Right atrium auricular region (tissue), 2 donors: ENCODE results near the gene SMIM1. TPM values are rescaled to one million over a fixed set of nuclear protein-coding genes. Genes with fewer than 3 reads are reported as not detected.
A peak's percentile ranks its signal among the peaks of the same experiment; 100 is the strongest.

ENCODE experiments used
- DNase-seq: peaks from one replicate; pipeline ENCODE4 v3.0.0-alpha.2; 2019; ENCODE audit warnings: low spot score
- H3K27ac ChIP-seq, 2 donors: fragments of 200-600 bp; sonication (generic); 1 replicate in 1 of 2; 2 replicates in 1 of 2; pipeline ENCODE4 v1.5.1; 2016 to 2019
- H3K27me3 ChIP-seq, 2 donors: fragments of 200-600 bp; sonication (generic); one replicate each; pipeline versions ENCODE4 v1.5.1 to v1.6.0; 2017 to 2019
- H3K36me3 ChIP-seq: fragments of 200-600 bp; sonication (generic); one replicate; pipeline ENCODE4 v1.5.1; 2016
- H3K4me1 ChIP-seq, 2 donors: fragments of 200-600 bp; sonication (generic); one replicate each; pipeline versions ENCODE4 v1.5.1 to v1.6.0; 2017 to 2019
- H3K4me3 ChIP-seq, 2 donors: fragments of 200-600 bp; sonication (generic); 1 replicate in 1 of 2; 2 replicates in 1 of 2; pipeline ENCODE4 v1.5.1; 2017 to 2019; ENCODE audit warnings: mild to moderate bottlenecking in 1 of 2, moderate library complexity in 1 of 2
- H3K9me3 ChIP-seq, 2 donors: fragments of 200-600 bp; sonication (generic); one replicate each; pipeline ENCODE4 v1.5.1; 2019
- total RNA-seq, 2 donors: library from RNA; depleted of rRNA; stranded (reverse); fragments of >200 nt; gene quantifications; one replicate each; pipeline ENCODE4 v1.1.0, GENCODE V29; 2016
- TF ChIP-seq, protein P1 (sequence below), 2 donors: fragments of 200-600 bp; sonication (generic); IDR thresholded peaks; one replicate each; pipeline ENCODE4 v1.5.1; 2019; ENCODE audit warnings: antibody characterized with exemption in 2 of 2

SMIM1 gene
- total RNA-seq, 2 donors from 2014 or later, result 40.4 to 54.6 TPM

GRCh38 chr1:3788756-3789420, 16.3 kb downstream of the SMIM1 start:
- H3K4me1 ChIP-seq, result peaks cover 0 to 38% of the 10 kb centered on the region in 2 donors
- no peak overlapping the region for H3K4me3 ChIP-seq
- peaks cover 34% of the 10 kb centered on the region for H3K36me3 ChIP-seq
- H3K27me3 ChIP-seq, result no peaks in the 10 kb centered on the region
- TF ChIP-seq, protein P1, sequence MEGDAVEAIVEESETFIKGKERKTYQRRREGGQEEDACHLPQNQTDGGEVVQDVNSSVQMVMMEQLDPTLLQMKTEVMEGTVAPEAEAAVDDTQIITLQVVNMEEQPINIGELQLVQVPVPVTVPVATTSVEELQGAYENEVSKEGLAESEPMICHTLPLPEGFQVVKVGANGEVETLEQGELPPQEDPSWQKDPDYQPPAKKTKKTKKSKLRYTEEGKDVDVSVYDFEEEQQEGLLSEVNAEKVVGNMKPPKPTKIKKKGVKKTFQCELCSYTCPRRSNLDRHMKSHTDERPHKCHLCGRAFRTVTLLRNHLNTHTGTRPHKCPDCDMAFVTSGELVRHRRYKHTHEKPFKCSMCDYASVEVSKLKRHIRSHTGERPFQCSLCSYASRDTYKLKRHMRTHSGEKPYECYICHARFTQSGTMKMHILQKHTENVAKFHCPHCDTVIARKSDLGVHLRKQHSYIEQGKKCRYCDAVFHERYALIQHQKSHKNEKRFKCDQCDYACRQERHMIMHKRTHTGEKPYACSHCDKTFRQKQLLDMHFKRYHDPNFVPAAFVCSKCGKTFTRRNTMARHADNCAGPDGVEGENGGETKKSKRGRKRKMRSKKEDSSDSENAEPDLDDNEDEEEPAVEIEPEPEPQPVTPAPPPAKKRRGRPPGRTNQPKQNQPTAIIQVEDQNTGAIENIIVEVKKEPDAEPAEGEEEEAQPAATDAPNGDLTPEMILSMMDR (IDR thresholded peaks at IDR 0.05), result no peak
- no peak overlapping the region for H3K27ac ChIP-seq
- H3K9me3 ChIP-seq, result no peaks in the 10 kb centered on the region
- no peak for DNase-seq

DNA sequence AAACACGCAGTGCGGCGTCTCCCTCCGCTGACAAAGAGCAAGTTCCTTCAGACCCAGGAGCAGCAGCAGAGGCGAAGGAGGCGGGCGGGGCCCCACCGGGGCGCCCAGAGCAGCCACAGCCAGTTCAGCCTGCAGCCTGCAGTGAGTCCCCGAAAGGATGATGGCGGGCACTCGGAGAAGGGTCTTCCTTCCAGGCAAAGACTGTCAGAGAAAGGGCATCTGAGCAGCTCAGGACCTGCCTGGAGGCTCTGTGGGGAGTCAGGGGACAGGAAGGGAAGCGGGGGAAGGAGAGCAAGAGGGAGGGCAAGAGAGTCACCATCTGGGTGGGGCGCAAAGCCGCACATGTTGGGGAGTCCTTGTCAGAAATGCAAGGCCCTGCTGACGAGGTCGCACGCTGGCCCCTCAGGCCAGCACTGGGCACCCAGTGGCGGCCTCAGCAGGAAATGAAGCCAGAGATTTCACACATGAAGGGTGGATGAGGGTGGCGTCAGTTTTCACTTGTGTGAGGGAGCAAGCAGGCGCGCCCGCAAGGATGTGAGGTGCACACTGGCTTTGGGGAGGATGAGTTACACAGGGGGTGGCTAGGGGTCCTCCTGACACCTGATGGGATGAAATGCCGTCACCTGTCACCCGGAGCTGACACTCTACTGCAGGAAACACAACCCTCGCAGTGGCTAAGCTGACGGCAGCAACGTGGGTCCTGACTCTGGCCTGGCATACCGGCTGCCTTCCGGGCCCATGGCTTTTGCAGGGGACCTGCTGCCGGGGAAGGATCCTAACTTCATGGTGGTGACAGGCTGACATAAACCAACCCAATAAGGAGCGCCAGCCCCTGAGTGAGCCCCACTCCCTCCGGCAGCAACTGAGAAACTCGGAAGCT, 17.1 kb downstream of the SMIM1 start:
- H3K4me1 ChIP-seq, result peaks cover 0 to 46% of the 10 kb centered on the region in 2 donors
- peaks cover 26% of the 10 kb centered on the region for H3K36me3 ChIP-seq
- TF ChIP-seq, protein P1 (IDR thresholded peaks at IDR 0.05), result no peak

GRCh38 chr1:3790500-3790923, 18.0 kb downstream of the SMIM1 start:
- Histone ChIP-seq H3K27me3 (no peaks in the 10 kb centered on the region), H3K36me3 (peaks cover 22% of the 10 kb centered on the region), H3K4me1 (peaks cover 0 to 54% of the 10 kb centered on the region in 2 donors), H3K4me3 (no peak overlapping the region), H3K27ac (no peak overlapping the region), H3K9me3 (no peaks in the 10 kb centered on the region)
- DNase-seq, result no peak
- TF ChIP-seq, protein P1 (IDR thresholded peaks at IDR 0.05), result no peak

More for the DNA sequence above, 17.1 kb downstream of the SMIM1 start:
- H3K27ac ChIP-seq, result no peak overlapping the region
- H3K4me3 ChIP-seq, result no peak overlapping the region
- no peaks in the 10 kb centered on the region for H3K9me3 ChIP-seq
- H3K27me3 ChIP-seq, result no peaks in the 10 kb centered on the region
- no peak for DNase-seq

- H3K36me3 ChIP-seq, result peaks cover 21% of the 10 kb centered on the region
- peaks cover 0 to 56% of the 10 kb centered on the region in 2 donors for H3K4me1 ChIP-seq
- H3K4me3 ChIP-seq, result no peak overlapping the region
- no peaks in the 10 kb centered on the region for H3K27me3 ChIP-seq
- H3K9me3 ChIP-seq, result no peaks in the 10 kb centered on the region
- DNase-seq, result no peak
- no peak overlapping the region for H3K27ac ChIP-seq
- TF ChIP-seq, protein P1 (IDR thresholded peaks at IDR 0.05), result no peak
These were observed 18.4 kb downstream of the SMIM1 start for GRCh38 chr1:3790952-3791351.

DNA sequence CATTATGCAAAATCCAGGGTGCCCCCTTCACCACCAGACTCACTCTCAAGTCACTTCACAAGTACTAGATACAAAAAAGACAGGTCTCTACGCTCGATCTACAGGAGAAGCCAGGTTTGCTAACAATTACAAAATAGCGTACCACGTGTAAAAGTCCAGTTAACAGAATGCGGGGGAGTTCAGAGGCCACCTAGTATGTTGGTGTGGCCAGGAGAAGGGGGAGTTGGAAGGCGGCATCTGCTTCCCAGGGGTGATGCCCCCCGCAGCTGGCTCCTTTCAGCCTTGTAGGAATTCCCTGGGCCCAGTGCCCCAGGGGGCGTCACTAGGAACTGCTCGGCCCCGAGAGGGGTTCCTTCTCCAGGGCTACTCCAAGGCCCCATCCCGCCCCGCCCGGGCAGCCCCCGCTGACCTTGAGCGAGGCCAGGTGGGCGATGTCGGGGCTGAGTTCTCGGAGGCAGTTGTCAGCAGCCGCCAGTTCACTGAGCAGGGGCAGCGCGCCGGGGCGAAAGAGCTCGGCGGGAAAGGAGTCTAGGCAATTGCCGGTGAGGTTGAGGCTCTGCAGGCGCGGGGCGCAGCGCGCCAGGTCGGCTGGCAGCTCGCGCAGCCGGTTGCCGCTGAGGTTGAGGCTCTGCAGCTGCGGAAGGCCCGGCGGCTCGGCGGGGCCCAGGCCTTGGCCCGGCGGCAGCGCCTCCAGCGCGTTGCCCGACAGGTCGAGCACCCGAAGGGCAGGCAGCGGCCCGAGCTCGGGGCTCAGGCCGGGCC, 23.1 kb downstream of the SMIM1 start:
- H3K36me3 ChIP-seq, result no peaks in the 10 kb centered on the region
- peak overlapping the region; percentile 70 to 76 for H3K27ac ChIP-seq
- no peaks in the 10 kb centered on the region for H3K27me3 ChIP-seq
- H3K9me3 ChIP-seq, result no peaks in the 10 kb centered on the region
- TF ChIP-seq, protein P1 (IDR thresholded peaks at IDR 0.05), result no peak
- DNase-seq, result no peak
- peak overlapping the region; percentile 90 to 97 for H3K4me3 ChIP-seq
- H3K4me1 ChIP-seq, result peaks cover 0 to 41% of the 10 kb centered on the region in 2 donors
